Sigmoid colon (tissue), 7 donors: ENCODE data around the gene PSKH1. TPM values are rescaled to one million over a fixed set of nuclear protein-coding genes. Genes with fewer than 3 reads are reported as not detected.

Experiments used
- DNase-seq: peaks from one replicate; pipeline ENCODE4 v3.0.0-alpha.2; 2019
- H3K27ac ChIP-seq, 4 donors: fragments of 200-600 bp; sonication (generic); one replicate each; pipeline ENCODE4 v1.5.1; 2016 to 2019; ENCODE audit warnings: mild to moderate bottlenecking in 1 of 4
- H3K27me3 ChIP-seq, 3 donors: fragments of 200-600 bp; sonication (generic); one replicate each; pipeline ENCODE4 v1.5.1; 2019; ENCODE audit warnings: mild to moderate bottlenecking in 1 of 3
- H3K36me3 ChIP-seq, 4 donors: fragments of 200-600 bp; sonication (generic); one replicate each; pipeline ENCODE4 v1.5.1; 2016 to 2019
- H3K4me1 ChIP-seq, 4 donors: fragments of 200-600 bp; sonication (generic); one replicate each; pipeline ENCODE4 v1.5.1; 2017 to 2019
- H3K4me3 ChIP-seq, 4 donors: fragments of 200-600 bp; sonication (generic); one replicate each; pipeline ENCODE4 v1.5.1; 2017 to 2019; ENCODE audit warnings: mild to moderate bottlenecking in 2 of 4, moderate library complexity in 1 of 4
- H3K9me3 ChIP-seq, 4 donors: fragments of 200-600 bp in 3 of 4; sonication (generic) in 3 of 4; one replicate each; pipeline versions ENCODE4 v1.5.1 to v1.6.1; 2013 to 2019
- EP300 ChIP-seq, 4 donors: sonication (generic); formaldehyde crosslinking; IDR thresholded peaks; one replicate each; pipeline ENCODE4 v1.6.1; 2017; ENCODE audit warnings: antibody characterized with exemption in 4 of 4
- POLR2A ChIP-seq, 2 donors: fragments of 450-650 bp; IDR thresholded peaks; one replicate each; pipeline ENCODE4 v1.6.1; 2016; ENCODE audit warnings: antibody characterized with exemption in 2 of 2, mild to moderate bottlenecking in 2 of 2, moderate library complexity in 2 of 2
- POLR2AphosphoS5 ChIP-seq, 4 donors: sonication (generic); formaldehyde crosslinking; IDR thresholded peaks; one replicate each; pipeline ENCODE4 v1.6.1; 2017; ENCODE audit warnings: antibody characterized with exemption in 4 of 4
- WGBS, 2 donors: extraction: QIAGEN DNeasy Blood & Tissue Kit; methylation state at CpG; one replicate each; pipeline ENCODE4 v1.1.7; 2013; 5-methylcytosine and 5-hydroxymethylcytosine counted together
- intact Hi-C: fragments of 100-400 bp; cut with DNase I; formaldehyde crosslinking; loops from one replicate; pipeline ENCODE4 v1.15.1; 2023
- polyA plus RNA-seq, 3 donors: library from polyadenylated mRNA; stranded (reverse); fragments of 200-250 nt; gene quantifications; one replicate each; pipeline ENCODE4 v1.2.3, GENCODE V29; 2013
- total RNA-seq, 4 donors: library from RNA; depleted of rRNA; stranded (reverse); fragments of >200 nt; gene quantifications; one replicate each; pipeline ENCODE4 v1.1.0, GENCODE V29; 2016
- TF ChIP-seq, protein P1 (sequence below), 4 experiments: fragments of 450-650 bp in 3 of 4; fragments of 200-600 bp in 1 of 4; IDR thresholded peaks; one replicate each; pipeline ENCODE4 v1.5.1; 2016 to 2019; ENCODE audit warnings: antibody characterized with exemption in 4 of 4, mild to moderate bottlenecking in 3 of 4, moderate library complexity in 2 of 4
- donor health status: healthy with polysubstance abuse.
- donor health status: Bipolar disorder and iron deficiency.
- donor health status: healthy.

The PSKH1 gene
- total and polyA plus RNA-seq, 7 donors: 13.9 to 29.2 (median 20.8) TPM

- Histone ChIP-seq H3K27me3 (no peaks in the 10 kb centered on the region), H3K36me3 (peaks cover 0 to 11% (median 0%) of the 10 kb centered on the region in 4 donors), H3K4me3 (no peak overlapping the region), H3K27ac (no peak overlapping the region), H3K9me3 (no peaks in the 10 kb centered on the region), H3K4me1 (peaks cover 0 to 11% (median 4%) of the 10 kb centered on the region in 4 donors)
- 30 to 72% methylated on average over 5 of the region's 5 CpGs for WGBS, 2 donors
- intact Hi-C loops: no loop called here
- TF ChIP-seq, protein P1, sequence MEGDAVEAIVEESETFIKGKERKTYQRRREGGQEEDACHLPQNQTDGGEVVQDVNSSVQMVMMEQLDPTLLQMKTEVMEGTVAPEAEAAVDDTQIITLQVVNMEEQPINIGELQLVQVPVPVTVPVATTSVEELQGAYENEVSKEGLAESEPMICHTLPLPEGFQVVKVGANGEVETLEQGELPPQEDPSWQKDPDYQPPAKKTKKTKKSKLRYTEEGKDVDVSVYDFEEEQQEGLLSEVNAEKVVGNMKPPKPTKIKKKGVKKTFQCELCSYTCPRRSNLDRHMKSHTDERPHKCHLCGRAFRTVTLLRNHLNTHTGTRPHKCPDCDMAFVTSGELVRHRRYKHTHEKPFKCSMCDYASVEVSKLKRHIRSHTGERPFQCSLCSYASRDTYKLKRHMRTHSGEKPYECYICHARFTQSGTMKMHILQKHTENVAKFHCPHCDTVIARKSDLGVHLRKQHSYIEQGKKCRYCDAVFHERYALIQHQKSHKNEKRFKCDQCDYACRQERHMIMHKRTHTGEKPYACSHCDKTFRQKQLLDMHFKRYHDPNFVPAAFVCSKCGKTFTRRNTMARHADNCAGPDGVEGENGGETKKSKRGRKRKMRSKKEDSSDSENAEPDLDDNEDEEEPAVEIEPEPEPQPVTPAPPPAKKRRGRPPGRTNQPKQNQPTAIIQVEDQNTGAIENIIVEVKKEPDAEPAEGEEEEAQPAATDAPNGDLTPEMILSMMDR (IDR thresholded peaks at IDR 0.05): no peak
- TF ChIP-seq EP300 (IDR thresholded peaks at IDR 0.05): no peak
- TF ChIP-seq POLR2AphosphoS5 (IDR thresholded peaks at IDR 0.05): no peak
- TF ChIP-seq POLR2A (IDR thresholded peaks at IDR 0.05): no peak
- DNase-seq: no peak
Measured at GRCh38 chr16:67901734-67902133, 8.7 kb downstream of the PSKH1 start.

GRCh38 chr16:67902831-67903230, 9.8 kb downstream of the PSKH1 start:
- no peak overlapping the region for H3K4me3 ChIP-seq
- no peaks in the 10 kb centered on the region for H3K27me3 ChIP-seq
- no peaks in the 10 kb centered on the region for H3K9me3 ChIP-seq
- peaks cover 0 to 11% (median 0%) of the 10 kb centered on the region in 4 donors for H3K36me3 ChIP-seq
- intact Hi-C loops: no loop called here
- H3K4me1 ChIP-seq: no peaks in the 10 kb centered on the region
- no peak for TF ChIP-seq EP300 (IDR thresholded peaks at IDR 0.05)
- TF ChIP-seq POLR2AphosphoS5 (IDR thresholded peaks at IDR 0.05): no peak
- 83 to 88% methylated on average over 4 of the region's 4 CpGs for WGBS, 2 donors
- H3K27ac ChIP-seq: no peak overlapping the region
- DNase-seq: no peak

DNA sequence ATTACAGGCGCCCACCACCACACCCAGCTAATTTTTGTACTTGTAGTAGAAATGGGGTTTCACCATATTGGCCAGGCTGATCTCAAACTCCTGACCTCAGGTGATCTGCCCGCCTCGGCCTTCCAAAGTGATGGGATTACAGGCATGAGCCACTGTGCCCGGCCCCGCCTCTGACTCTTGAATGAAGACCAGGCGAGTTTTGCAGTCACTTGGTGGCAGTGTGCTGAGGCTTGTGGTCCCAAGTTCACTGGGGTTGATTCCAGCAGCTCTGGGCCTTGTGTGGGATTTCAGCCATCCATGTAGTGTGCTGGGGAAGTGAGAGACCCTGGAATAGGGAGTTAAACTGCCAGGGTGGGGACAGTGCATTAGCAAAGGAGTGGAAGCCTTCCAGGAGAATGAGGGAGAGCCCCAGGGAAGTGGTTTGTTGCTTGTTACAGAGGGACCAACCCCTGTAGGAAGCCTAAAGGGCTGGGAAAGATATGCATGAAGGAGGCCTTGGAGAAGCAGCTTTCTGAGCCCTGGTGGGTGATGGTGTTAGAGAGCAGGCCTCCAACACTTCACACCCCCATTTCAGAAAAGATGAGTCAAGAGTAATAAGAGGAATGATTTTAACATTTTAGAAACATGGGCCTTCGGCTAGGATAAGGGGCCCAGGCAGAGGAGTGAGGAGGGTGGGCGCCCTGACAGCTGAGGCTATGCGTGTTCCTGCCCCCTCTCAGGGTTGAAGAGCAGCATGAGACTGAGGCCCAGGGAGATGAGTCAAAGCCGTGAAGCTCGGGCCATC, 14.5 kb downstream of the PSKH1 start:
- no peak for DNase-seq
- Histone ChIP-seq H3K9me3 (no peaks in the 10 kb centered on the region), H3K27ac (no peak overlapping the region), H3K36me3 (peaks cover 0 to 47% (median 19%) of the 10 kb centered on the region in 4 donors), H3K4me3 (no peak overlapping the region), H3K4me1 (peaks cover 0 to 4% (median 0%) of the 10 kb centered on the region in 4 donors), H3K27me3 (no peaks in the 10 kb centered on the region)
- TF ChIP-seq POLR2A (IDR thresholded peaks at IDR 0.05) (no peak), POLR2AphosphoS5 (IDR thresholded peaks at IDR 0.05) (no peak), EP300 (IDR thresholded peaks at IDR 0.05) (no peak)
- TF ChIP-seq, protein P1 (IDR thresholded peaks at IDR 0.05): no peak
- 92% methylated on average over 11 of the region's 11 CpGs for WGBS, 2 donors
- intact Hi-C loops: no loop called here

- DNase-seq: no peak
- H3K9me3 ChIP-seq: no peaks in the 10 kb centered on the region
- no peak overlapping the region for H3K27ac ChIP-seq
- 97% methylated on average over 36 of the region's 36 CpGs for WGBS, 2 donors
- H3K27me3 ChIP-seq: no peaks in the 10 kb centered on the region
- peaks cover 0 to 47% (median 20%) of the 10 kb centered on the region in 4 donors for H3K36me3 ChIP-seq
- no peak overlapping the region for H3K4me3 ChIP-seq
- TF ChIP-seq, protein P1 (IDR thresholded peaks at IDR 0.05): no peak
- TF ChIP-seq POLR2A (IDR thresholded peaks at IDR 0.05): no peak
- TF ChIP-seq POLR2AphosphoS5 (IDR thresholded peaks at IDR 0.05): no peak
- TF ChIP-seq EP300 (IDR thresholded peaks at IDR 0.05): no peak
- intact Hi-C loops: no loop called here
- peaks cover 0 to 4% (median 0%) of the 10 kb centered on the region in 4 donors for H3K4me1 ChIP-seq
Measured at GRCh38 chr16:67909056-67909742, 16.1 kb downstream of the PSKH1 start.

DNA sequence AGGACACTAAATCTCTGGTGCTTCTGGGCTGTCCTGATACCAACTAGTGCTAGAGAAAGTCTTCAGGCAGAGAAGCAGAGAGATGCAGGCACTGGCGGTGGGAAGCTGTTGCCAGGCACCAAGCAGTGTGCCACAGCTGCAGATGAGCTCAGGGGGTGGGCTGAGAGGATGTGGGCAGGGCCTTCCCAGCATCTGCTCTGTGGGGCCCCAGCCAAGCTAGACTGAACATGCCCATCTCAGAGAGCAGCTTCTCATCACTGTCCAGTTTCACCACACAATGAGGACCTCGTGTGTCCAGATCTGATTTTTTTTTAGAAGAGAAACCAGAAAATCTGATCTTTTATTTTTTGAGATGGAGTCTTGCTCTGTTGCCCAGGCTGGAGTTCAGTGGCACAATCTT, 17.1 kb downstream of the PSKH1 start:
- Histone ChIP-seq H3K4me1 (peaks cover 0 to 4% (median 0%) of the 10 kb centered on the region in 4 donors), H3K4me3 (no peak overlapping the region), H3K9me3 (no peaks in the 10 kb centered on the region), H3K27me3 (no peaks in the 10 kb centered on the region), H3K27ac (no peak overlapping the region), H3K36me3 (peaks cover 0 to 47% (median 20%) of the 10 kb centered on the region in 4 donors)
- intact Hi-C loops: no loop called here
- no peak for DNase-seq
- WGBS, 2 donors: 59 to 74% methylated on average over 2 of the region's 2 CpGs
- TF ChIP-seq POLR2A (IDR thresholded peaks at IDR 0.05): no peak
- TF ChIP-seq, protein P1 (IDR thresholded peaks at IDR 0.05): no peak
- no peak for TF ChIP-seq POLR2AphosphoS5 (IDR thresholded peaks at IDR 0.05)
- TF ChIP-seq EP300 (IDR thresholded peaks at IDR 0.05): no peak
